SK-N-SH treated with all-trans-retinoic acid at 6 μM for 48 hours (cell line): ENCODE data around the gene PSMD8.

Source experiments
- ATAC-seq: fragments of 200-7000 bp; cut with Tn5 transposase; 3 replicates; pipeline ENCODE4 v1.9.1; 2020; ENCODE audit warnings: mild to moderate bottlenecking, moderate library complexity
- ARNTL ChIP-seq: fragments of 450-650 bp; formaldehyde crosslinking; IDR thresholded peaks from 2 replicates; pipeline ENCODE4 v1.5.0; 2020; ENCODE audit warnings: low read depth, mild to moderate bottlenecking, moderate library complexity, borderline replicate concordance
- CREB5 ChIP-seq: fragments of 250-450 bp; sonication (Bioruptor Pico); IDR thresholded peaks from 2 replicates; pipeline ENCODE4 v1.5.1; 2020; ENCODE audit warnings: low read depth, mild to moderate bottlenecking, moderate library complexity
- CSRNP3 ChIP-seq: fragments of 250-450 bp; sonication (Bioruptor Pico); IDR thresholded peaks from 2 replicates; pipeline ENCODE4 v1.5.1; 2021; ENCODE audit warnings: mild to moderate bottlenecking, moderate library complexity
- ESRRG ChIP-seq: fragments of 250-450 bp; sonication (Bioruptor Pico); IDR thresholded peaks from 2 replicates; pipeline ENCODE4 v1.6.1; 2021; ENCODE audit warnings: mild to moderate bottlenecking
- GLIS3 ChIP-seq: fragments of 250-450 bp; sonication (Bioruptor Pico); IDR thresholded peaks from 2 replicates; pipeline ENCODE4 v1.5.0; 2020; ENCODE audit warnings: mild to moderate bottlenecking, moderate library complexity
- ISL1 ChIP-seq: fragments of 250-450 bp; sonication (Bioruptor Pico); IDR thresholded peaks from 2 replicates; pipeline ENCODE4 v2.1.2; 2022; ENCODE audit warnings: mild to moderate bottlenecking, moderate library complexity
- OSR1 ChIP-seq: fragments of 250-450 bp; sonication (Bioruptor Pico); IDR thresholded peaks from 2 replicates; pipeline ENCODE4 v1.8.0; 2022; ENCODE audit warnings: moderate library complexity, mild to moderate bottlenecking, inconsistent platforms
- PATZ1 ChIP-seq: fragments of 250-450 bp; sonication (Bioruptor Pico); IDR thresholded peaks from 2 replicates; pipeline ENCODE4 v1.8.0; 2020; ENCODE audit warnings: mild to moderate bottlenecking, moderate library complexity, borderline replicate concordance
- POU6F1 ChIP-seq: fragments of 250-450 bp; sonication (Bioruptor Pico); IDR thresholded peaks from 2 replicates; pipeline ENCODE4 v1.8.0; 2021; ENCODE audit warnings: low read depth, mild to moderate bottlenecking, moderate library complexity, borderline replicate concordance
- RARB ChIP-seq: fragments of 250-450 bp; sonication (Bioruptor Pico); IDR thresholded peaks from 2 replicates; pipeline ENCODE4 v1.8.0; 2021; ENCODE audit warnings: mild to moderate bottlenecking, moderate library complexity
- TCF4 ChIP-seq: fragments of 250-450 bp; sonication (Bioruptor Pico); IDR thresholded peaks from 2 replicates; pipeline ENCODE4 v1.8.0; 2021; ENCODE audit warnings: mild to moderate bottlenecking, moderate library complexity, borderline replicate concordance
- TOX ChIP-seq: fragments of 250-450 bp; sonication (Bioruptor Pico); IDR thresholded peaks from 2 replicates; pipeline ENCODE4 v1.8.0; 2021; ENCODE audit warnings: mild to moderate bottlenecking, moderate library complexity, borderline replicate concordance
- ZC3H10 ChIP-seq: fragments of 250-450 bp; sonication (Bioruptor Pico); IDR thresholded peaks from 2 replicates; pipeline ENCODE4 v1.5.1; 2021; ENCODE audit warnings: mild to moderate bottlenecking, moderate library complexity
- ZFP3 ChIP-seq: fragments of 250-450 bp; sonication (Bioruptor Pico); IDR thresholded peaks from 2 replicates; pipeline ENCODE4 v1.5.0; 2020; ENCODE audit warnings: mild to moderate bottlenecking, moderate library complexity
- ZFP30 ChIP-seq: fragments of 450-650 bp; formaldehyde crosslinking; IDR thresholded peaks from 2 replicates; pipeline ENCODE4 v1.5.0; 2022; ENCODE audit warnings: mild to moderate bottlenecking, moderate library complexity
- ZNF70 ChIP-seq: fragments of 450-650 bp; formaldehyde crosslinking; IDR thresholded peaks from 2 replicates; pipeline ENCODE4 v1.5.0; 2020; ENCODE audit warnings: mild to moderate bottlenecking, moderate library complexity
- ZNF8 ChIP-seq: fragments of 450-650 bp; formaldehyde crosslinking; IDR thresholded peaks from 2 replicates; pipeline ENCODE4 v1.5.0; 2020; ENCODE audit warnings: mild to moderate bottlenecking, moderate library complexity

PSMD8 gene

GRCh38 chr19:38389101-38389925 is 14.9 kb downstream of the PSMD8 start:
- ATAC-seq = peak; percentile 11
- no peak for TF ChIP-seq ESRRG (CRISPR knock-in tag)
- no peak for TF ChIP-seq TOX (CRISPR knock-in tag)
- TF ChIP-seq ZC3H10 = no peak
- no peak for TF ChIP-seq RARB
- peak; percentile 12; the same call in 1 of the 2 replicates for TF ChIP-seq PATZ1 (CRISPR knock-in tag)
- no peak for TF ChIP-seq OSR1
- TF ChIP-seq ZNF8 (CRISPR knock-in tag) = no peak

GRCh38 chr19:38389957-38390924 is 15.9 kb downstream of the PSMD8 start:
- ATAC-seq = no peak
- no peak for TF ChIP-seq ISL1 (CRISPR knock-in tag)
- TF ChIP-seq POU6F1 (CRISPR knock-in tag) = no peak
- no peak for TF ChIP-seq RARB
- no peak for TF ChIP-seq PATZ1 (CRISPR knock-in tag)

GRCh38 chr19:38391911-38392464 is 17.6 kb downstream of the PSMD8 start:
- TF ChIP-seq TOX (CRISPR knock-in tag) (no peak), CSRNP3 (no peak), ZC3H10 (no peak), ISL1 (CRISPR knock-in tag) (no peak), ARNTL (CRISPR knock-in tag) (no peak), ZFP30 (CRISPR knock-in tag) (no peak), GLIS3 (CRISPR knock-in tag) (no peak), OSR1 (no peak), TCF4 (CRISPR knock-in tag) (no peak), PATZ1 (CRISPR knock-in tag) (no peak)
- no peak for ATAC-seq

GRCh38 chr19:38392707-38393308 is 18.4 kb downstream of the PSMD8 start:
- ATAC-seq = no peak
- TF ChIP-seq ZFP30 (CRISPR knock-in tag) (no peak), OSR1 (no peak), TCF4 (CRISPR knock-in tag) (no peak), POU6F1 (CRISPR knock-in tag) (no peak), ZFP3 (no peak), CSRNP3 (no peak), ARNTL (CRISPR knock-in tag) (no peak), CREB5 (CRISPR knock-in tag) (no peak), ZNF70 (CRISPR knock-in tag) (no peak)
